ENCODE measurements around the gene PAX1.

The PAX1 gene

DNA sequence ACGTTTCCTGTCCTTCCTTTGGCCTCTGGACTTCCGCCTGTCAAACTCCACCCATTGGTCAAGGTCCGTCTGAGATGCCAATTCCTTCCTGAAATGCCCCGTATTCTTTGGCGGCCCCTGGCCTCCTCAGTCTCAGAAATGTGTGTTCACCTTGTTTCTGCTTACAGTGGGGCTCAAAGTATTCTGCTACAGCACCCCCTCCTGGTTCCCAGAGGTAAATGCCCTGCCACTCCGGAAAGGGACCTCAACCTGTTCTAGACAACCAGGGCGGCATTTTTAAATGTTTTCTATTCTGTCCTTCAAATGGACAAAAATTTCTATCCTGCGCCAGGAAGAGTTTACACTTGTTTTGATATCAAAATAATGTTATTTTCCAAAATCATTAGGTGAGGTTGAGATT, 12.1 kb upstream of the PAX1 start:
- no peak overlapping the region for H3K4me3 ChIP-seq (ENCODE audit: low read length)
- no peak for TF ChIP-seq ZNF274 (IDR thresholded peaks at IDR 0.05; ENCODE audit: low read depth, low read length)

DNA sequence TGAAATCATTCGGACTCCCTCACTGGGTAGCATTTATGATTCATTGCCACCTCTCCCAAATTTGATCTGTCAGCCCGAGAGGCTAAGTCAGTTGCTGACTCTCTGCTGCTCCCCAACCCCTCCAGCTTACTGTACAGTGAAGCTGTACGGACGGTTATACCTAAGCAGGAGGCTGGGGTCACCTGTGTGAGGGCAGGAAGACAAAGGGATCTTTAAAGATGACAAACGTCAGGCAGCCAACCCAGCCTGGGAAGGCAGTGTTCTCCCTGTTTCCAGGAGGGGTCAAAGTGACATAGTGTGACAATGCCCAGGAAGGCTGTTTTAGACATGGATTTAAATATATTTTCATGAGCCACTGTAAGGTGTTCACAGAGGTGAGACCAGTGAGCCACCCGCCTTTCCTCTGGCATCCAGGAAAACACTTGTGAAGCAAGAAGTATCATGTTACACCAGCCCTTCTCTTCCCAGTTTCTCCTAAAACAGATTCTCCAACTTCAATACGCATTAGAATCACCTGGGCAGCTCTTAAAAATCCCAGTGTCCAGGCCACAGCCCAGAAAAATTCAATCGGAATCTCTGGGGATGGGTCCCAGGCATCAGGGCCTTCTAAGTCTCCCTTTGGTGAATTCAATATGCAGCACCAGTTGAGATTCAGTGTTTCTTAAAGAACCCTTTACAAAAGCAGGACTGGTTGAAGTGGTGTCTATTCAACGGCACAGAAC, 6.8 kb upstream of the PAX1 start:
- no peak for TF ChIP-seq ZNF274 (IDR thresholded peaks at IDR 0.05; ENCODE audit: low read depth, low read length)
- no peak overlapping the region for H3K4me3 ChIP-seq (ENCODE audit: low read length)

DNA sequence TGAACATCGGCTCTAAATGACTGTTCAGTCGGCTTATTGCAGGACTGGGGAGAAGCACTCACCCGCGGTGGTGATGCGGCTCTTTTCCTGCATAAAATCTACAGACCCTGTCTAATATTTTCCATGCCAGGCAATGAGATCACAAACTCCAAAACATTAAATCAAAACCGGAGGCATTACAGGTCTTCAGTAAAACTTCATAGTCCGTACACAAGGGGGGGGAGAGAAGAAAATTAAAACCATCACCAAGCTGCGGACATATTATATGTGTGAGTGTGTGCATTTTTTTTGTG, 6.3 kb upstream of the PAX1 start:
- TF ChIP-seq ZNF274 (IDR thresholded peaks at IDR 0.05; ENCODE audit: low read depth, low read length): no peak
- H3K4me3 ChIP-seq (ENCODE audit: low read length): no peak overlapping the region

DNA sequence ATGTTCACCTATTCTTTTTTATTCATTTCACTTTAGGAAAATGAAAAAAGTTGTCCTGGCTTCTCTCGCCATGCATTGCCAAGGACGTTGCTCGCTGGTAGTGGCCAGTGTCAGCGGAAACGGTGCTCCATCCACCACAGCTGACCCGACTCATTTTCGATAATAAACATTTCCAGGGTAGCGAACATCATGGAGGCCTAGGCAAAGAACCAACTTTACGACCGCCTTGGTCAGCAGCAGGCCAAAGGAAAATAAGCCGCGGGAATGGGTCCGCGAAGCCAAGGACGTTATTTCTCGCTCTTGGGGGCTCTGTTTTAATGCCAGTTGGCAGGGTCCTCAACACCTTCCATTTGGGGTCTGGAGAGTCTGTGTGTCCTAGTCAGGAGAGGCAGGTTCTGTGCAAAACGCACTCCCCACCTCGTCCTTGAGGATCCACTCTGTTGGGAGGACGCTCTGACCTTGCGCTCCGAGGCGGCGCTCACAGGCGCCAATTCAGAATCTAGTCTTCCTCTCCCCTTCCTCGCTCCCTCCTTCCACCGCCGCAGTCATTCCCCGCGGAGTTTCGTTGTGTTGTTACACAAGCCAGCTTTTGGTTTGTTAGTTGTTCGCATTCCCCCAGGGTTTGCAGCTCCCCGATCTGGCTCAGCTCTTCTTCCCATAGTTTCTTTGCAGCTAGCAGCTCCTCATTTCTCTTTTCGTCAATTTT, 4.1 kb upstream of the PAX1 start:
- no peak overlapping the region for H3K4me3 ChIP-seq (ENCODE audit: low read length)
- no peak for TF ChIP-seq ZNF274 (IDR thresholded peaks at IDR 0.05; ENCODE audit: low read depth, low read length)

DNA sequence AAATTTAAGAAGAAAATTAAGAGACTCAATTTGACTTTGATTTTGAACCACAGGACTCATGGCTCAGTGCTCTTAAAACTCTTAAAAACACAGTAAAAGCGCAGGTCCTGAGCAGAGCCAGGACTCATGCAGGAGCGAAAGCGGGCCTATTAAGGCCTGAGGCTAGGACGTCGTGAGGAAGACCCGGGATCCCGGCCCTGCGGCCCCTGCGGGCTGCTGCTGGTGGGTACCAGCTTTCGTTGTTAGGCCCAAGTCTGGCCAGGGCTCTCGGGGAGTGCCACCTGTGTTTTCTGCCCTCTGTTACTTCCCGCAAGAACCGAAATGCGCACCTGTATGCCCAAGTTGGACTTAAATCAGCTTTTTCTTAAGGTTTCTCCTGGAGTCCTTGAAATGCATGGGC, 3.4 kb upstream of the PAX1 start:
- no peak for TF ChIP-seq ZNF274 (IDR thresholded peaks at IDR 0.05; ENCODE audit: low read depth, low read length)
- H3K4me3 ChIP-seq (ENCODE audit: low read length): no peak overlapping the region

DNA sequence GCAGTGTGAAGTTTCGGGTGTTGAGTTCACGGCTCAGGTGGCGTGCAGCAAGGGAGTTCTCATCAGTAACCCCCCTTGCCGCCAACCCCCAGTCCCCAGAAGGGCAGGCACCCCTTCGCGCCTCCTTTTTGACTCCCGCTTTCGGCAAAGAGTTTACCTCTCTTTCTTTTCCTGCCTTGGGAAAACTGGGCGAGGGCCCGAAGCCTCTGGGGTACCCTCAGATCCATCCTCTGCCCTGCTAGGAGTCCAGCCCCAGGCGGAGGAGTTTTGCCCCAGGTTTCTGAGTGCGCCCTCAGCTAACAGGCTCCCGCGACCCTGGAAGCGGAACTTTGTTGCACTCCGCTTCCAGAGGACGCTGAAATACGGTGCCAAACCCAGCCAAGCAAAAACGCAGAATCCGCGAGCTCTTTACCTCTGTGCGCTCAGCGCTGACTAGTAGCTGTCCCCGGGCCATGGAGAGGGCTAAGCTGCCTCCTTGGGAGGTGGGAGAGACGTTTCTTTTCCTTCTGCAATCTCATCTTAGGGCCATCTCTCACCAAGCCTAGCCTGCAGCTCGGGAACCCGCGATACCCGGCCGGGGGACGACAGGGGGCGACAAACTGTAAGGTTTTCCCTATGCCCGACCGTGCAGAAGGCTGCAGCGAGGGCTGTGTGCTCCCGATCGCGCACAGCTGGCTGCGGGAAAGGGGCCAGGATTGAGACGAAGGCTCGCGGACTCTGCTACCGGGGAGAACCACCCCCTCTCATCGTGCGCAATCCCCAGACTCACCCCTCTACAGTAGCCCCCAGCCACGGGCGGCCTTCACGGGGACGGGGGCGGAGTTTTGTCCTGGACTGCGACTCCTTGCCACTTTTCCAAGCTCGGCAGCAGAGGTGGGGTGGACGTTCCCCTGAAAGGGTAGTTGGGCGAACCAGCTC, 2.7 kb upstream of the PAX1 start:
- H3K4me3 ChIP-seq (ENCODE audit: low read length): no peak overlapping the region
- TF ChIP-seq ZNF274 (IDR thresholded peaks at IDR 0.05; ENCODE audit: low read depth, low read length): no peak

DNA sequence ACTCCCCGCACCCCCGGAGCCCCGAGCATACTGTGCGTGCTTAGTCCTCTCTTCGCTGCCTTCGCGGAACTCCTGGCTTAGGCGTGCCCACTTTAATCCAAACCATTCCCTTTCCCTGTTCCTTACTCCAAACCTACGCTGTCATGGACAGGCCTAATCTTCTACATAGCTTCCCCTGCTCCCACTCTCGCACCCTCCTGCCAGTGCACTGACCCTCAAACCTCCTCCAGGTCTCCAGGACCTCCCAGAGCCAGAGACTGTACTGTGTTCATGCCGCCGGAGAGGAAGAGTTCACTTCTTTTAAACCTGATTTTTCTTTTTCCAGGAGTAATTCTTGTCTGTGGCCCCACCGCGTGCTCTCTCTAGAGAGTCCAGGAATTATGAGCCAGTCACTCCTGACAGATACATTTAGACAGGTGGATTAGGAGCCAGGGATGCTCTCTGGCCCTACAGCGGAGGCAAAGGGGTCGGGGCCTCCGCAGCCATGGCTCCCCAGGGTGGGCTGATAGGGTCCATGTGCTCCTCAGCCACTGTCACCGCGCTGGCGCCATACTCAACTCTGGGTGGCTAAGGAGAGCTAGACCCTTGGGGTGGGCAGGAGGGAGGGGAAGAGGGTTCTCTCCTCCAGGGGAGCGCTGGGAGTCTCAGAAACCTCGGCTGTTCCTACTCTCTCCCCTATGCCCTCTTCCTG, 1.6 kb upstream of the PAX1 start:
- no peak overlapping the region for H3K4me3 ChIP-seq (ENCODE audit: low read length)
- no peak for TF ChIP-seq ZNF274 (IDR thresholded peaks at IDR 0.05; ENCODE audit: low read depth, low read length)

DNA sequence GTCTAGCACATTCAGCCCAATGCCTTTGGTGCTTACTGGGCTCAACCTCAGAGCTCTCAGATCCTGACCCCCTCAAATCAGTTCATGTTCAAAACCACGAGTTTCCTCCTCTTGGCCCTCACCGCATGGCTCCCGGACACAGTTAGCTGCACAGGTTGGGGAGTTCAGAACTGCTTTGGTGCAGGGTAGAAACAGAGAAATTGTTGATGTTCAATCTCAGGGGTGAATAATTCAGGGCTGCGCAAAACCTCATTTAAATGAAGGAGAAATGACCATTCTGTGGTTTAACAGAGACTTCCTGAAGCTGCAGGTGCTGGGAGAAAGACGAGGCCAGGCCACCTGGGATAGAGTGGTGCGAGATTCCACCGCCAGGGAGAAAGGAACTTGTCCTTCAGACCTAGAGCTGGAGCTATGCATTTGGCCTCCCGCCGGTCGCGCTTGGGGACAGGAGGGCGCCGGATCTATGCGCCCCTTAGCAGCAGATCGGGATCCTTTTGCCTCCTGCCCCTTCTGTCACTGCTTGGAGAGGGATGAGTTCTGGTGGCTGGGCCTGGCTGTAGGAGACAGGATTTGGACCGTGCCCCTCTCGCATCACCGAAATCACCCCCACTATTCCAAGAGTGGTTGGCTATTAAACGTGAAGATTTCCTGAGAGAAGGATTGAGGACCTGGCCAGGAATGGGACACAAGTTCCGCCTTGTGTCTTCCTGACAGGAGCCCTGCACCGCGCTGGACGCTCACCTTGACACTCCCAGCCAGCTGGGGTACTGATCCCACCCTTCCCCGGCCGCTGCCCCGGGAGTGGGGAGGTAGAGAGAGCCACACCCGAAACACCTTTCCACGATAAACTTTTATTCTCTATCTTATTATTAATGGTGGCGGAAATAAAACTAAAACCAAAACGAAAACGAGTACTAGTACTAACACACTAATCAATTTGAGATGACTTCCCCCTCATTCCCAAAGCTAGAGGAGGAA, 767 bp upstream of the PAX1 start:
- TF ChIP-seq ZNF274 (IDR thresholded peaks at IDR 0.05; ENCODE audit: low read depth, low read length): no peak
- no peak overlapping the region for H3K4me3 ChIP-seq (ENCODE audit: low read length)

DNA sequence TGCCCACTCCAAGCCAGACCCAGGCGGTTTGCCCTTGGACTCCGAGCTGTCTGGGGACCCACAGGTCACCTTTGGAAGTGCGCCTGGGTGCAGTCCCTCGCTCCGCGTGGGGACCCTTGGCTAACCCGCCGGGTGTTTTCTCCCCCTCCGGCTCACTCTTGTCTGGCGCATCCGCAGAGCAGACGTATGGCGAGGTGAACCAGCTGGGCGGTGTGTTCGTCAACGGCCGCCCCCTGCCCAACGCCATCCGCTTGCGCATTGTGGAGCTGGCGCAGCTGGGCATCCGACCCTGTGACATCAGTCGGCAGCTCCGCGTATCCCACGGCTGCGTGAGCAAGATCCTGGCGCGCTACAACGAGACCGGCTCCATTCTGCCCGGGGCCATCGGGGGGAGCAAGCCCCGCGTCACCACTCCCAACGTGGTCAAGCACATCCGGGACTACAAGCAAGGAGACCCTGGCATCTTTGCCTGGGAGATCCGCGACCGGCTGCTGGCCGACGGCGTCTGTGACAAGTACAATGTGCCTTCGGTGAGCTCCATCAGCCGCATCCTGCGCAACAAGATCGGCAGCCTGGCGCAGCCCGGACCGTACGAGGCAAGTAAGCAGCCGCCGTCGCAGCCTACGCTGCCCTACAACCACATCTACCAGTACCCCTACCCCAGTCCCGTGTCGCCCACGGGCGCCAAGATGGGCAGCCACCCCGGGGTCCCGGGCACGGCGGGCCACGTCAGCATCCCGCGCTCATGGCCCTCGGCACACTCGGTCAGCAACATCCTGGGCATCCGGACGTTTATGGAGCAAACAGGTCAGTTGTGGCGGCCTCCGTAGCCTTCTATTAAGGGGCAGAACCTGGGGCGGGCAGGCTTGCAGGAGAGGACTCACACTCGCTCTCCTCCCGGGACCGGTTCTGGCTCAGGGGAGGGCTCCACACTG, 1.1 kb downstream of the PAX1 start:
- no peak for TF ChIP-seq ZNF274 (IDR thresholded peaks at IDR 0.05; ENCODE audit: low read depth, low read length)

DNA sequence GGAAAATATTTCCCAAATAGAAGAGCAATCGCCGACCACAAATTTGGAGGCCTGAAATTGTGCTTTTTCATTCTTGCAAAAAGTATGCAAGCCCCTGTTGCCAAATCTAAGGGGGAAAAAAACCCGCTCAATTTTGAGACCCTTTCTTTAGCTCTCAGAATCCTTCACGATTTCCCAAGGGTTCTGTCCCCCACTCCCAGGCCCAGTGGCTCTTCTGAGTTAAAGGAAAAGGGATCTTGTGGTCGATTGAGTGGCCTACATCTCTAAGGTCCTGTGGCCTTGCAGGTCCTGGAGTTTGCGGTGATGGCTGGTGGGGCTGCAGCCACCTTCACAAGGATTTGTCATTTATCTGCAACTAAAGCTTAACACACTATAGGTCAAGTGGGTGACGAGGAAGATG, 1.8 kb downstream of the PAX1 start:
- H3K4me3 ChIP-seq (ENCODE audit: low read length): no peak overlapping the region
- no peak for TF ChIP-seq ZNF274 (IDR thresholded peaks at IDR 0.05; ENCODE audit: low read depth, low read length)

More for the DNA sequence above, 1.1 kb downstream of the PAX1 start:
- no peak overlapping the region for H3K4me3 ChIP-seq (ENCODE audit: low read length)

DNA sequence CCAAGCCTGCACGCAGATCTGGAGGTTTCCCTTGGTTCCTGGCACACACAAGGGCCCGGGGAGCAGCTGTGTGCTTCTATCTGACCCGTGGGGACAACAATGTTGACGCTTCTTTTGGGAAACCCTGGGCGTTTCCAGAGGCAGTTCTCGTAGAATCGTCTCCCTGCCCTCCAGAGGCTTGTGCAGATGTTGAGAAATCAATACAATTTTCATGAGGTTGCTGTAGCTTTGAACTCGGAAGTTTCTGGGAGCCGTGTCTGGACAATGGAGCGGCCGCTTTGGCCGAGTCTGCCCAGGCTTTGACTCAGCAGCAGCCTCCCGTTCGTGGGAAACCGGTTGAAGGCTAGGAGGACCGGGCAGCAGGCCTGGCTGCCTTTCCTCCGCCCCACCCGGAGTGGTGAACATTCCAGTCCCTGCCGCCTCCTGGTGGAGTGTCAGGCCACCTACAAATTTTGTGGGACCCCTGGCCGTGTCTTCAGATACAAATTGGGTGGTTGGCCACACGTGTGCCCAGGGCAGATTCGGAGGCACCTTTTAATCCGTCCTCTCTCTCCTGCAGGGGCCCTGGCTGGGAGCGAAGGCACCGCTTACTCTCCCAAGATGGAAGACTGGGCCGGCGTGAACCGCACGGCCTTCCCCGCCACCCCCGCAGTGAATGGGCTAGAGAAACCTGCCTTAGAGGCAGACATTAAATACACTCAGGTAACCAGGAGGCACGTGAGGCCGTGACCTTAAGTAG, 2.7 kb downstream of the PAX1 start:
- no peak for TF ChIP-seq ZNF274 (IDR thresholded peaks at IDR 0.05; ENCODE audit: low read depth, low read length)
- no peak overlapping the region for H3K4me3 ChIP-seq (ENCODE audit: low read length)

Data from GM08714 (cell line).